HepG2 (cell line): Measurements from ENCODE around the gene NLRX1. TPM values are rescaled to one million over a fixed set of nuclear protein-coding genes. Genes with fewer than 3 reads are reported as not detected.

Source experiments
- ATAC-seq: fragments of 200-7000 bp; cut with Tn5 transposase; 3 replicates; pipeline ENCODE4 v1.9.1; 2020; ENCODE audit warnings: mild to moderate bottlenecking, moderate library complexity
- BruUV-seq: library from RNA; stranded (reverse); fragments of 400-500 nt; replicated peaks from 2 replicates; lab custom pipeline; 2021; lab: Mats Ljungman, UMichigan
- CTCF ChIA-PET: fragments of 300-600 bp; formaldehyde crosslinking; extraction: SDS; loops from one replicate; lab custom pipeline; 2021; ENCODE audit warnings: low total read pairs, inconsistent platforms, low intra/inter-chr PET ratio; lab: Yijun Ruan, JAX
- POLR2A ChIA-PET: fragments of 350-600 bp; sonication (Branson Sonifier 250); formaldehyde crosslinking; loops from one replicate; lab custom pipeline; 2020; ENCODE audit warnings: antibody characterized with exemption, inconsistent platforms; lab: Yijun Ruan, JAX
- DNase-seq: peaks from one replicate; pipeline ENCODE4 v3.0.0-alpha.2; 2015; ENCODE audit warnings: low spot score
- FAIRE-seq: peaks from 3 replicates; lab custom pipeline; 2011; peaks lifted over from hg19 to GRCh38; lab: Jason Lieb, UNC
- H2AFZ ChIP-seq: one replicate; pipeline ENCODE4 v1.6.1; 2011; ENCODE audit warnings: low read length, inconsistent platforms
- H3K27ac ChIP-seq: fragments of 300-600 bp; 3 replicates; pipeline ENCODE4 v1.8.0; 2011; ENCODE audit warnings: mixed run types, mild to moderate bottlenecking, mixed read lengths, low read length, inconsistent platforms; ENCODE audit not compliant: insufficient read depth; ENCODE audit errors: extremely low read length
- H3K27me3 ChIP-seq, 2 experiments: fragments of 200-600 bp in 1 of 2; 2 replicates in 1 of 2; 3 replicates in 1 of 2; pipeline versions ENCODE4 v1.6.0 to v1.8.0; 2011; ENCODE audit warnings: low read length in 2 of 2, mild to moderate bottlenecking in 2 of 2, moderate library complexity in 2 of 2, inconsistent platforms in 1 of 2; ENCODE audit not compliant: insufficient read depth in 2 of 2, control insufficient read depth in 1 of 2
- H3K36me3 ChIP-seq, 2 experiments: fragments of 200-600 bp in 1 of 2; replicated peaks in 1 of 2; 2 replicates in 1 of 2; 3 replicates in 1 of 2; pipeline versions ENCODE4 v1.5.1 to v1.8.0; 2011; ENCODE audit warnings: low read length in 2 of 2, inconsistent platforms in 1 of 2; ENCODE audit not compliant: insufficient read depth in 2 of 2, control insufficient read depth in 1 of 2
- H3K4me1 ChIP-seq: 2 replicates; pipeline ENCODE4 v1.5.1; 2012; ENCODE audit warnings: low read length, inconsistent platforms; ENCODE audit not compliant: insufficient read depth
- H3K4me2 ChIP-seq: 2 replicates; pipeline ENCODE4 v1.6.0; 2011; ENCODE audit warnings: low read depth, low read length, inconsistent platforms
- H3K4me3 ChIP-seq, 3 experiments: fragments of 200-600 bp in 1 of 3; sonication (generic), shearing (Covaris generic) in 1 of 3; replicated peaks in 1 of 3; 2 replicates each; pipeline ENCODE4 v1.5.1; 2011 to 2016; ENCODE audit warnings: low read length in 3 of 3, inconsistent platforms in 2 of 3, low read depth in 2 of 3, mild to moderate bottlenecking in 2 of 3, control low read depth in 1 of 3, mixed read lengths in 1 of 3; ENCODE audit not compliant: insufficient read depth in 1 of 3
- H3K79me2 ChIP-seq: one replicate; pipeline ENCODE4 v1.6.1; 2011; ENCODE audit warnings: low read length, inconsistent platforms; ENCODE audit not compliant: insufficient read depth
- H3K9ac ChIP-seq: 2 replicates; pipeline ENCODE4 v1.6.0; 2011; ENCODE audit warnings: mild to moderate bottlenecking, low read depth, low read length, inconsistent platforms; ENCODE audit not compliant: insufficient read depth
- H3K9me3 ChIP-seq: 2 replicates; pipeline ENCODE4 v1.5.1; 2012; ENCODE audit warnings: mild to moderate bottlenecking, low read length
- H4K20me1 ChIP-seq: 2 replicates; pipeline ENCODE4 v1.6.0; 2011; ENCODE audit warnings: inconsistent platforms, mild to moderate bottlenecking, low read length, moderate library complexity; ENCODE audit not compliant: insufficient read depth
- FOXA3 ChIP-seq: IDR thresholded peaks from 2 replicates; pipeline ENCODE4 v1.6.1; 2016; ENCODE audit warnings: missing genetic modification reagents, missing compliant biosample characterization
- IKZF4 ChIP-seq: sonication (generic); formaldehyde crosslinking; IDR thresholded peaks from 2 replicates; pipeline ENCODE4 v1.5.1; 2020; ENCODE audit warnings: borderline replicate concordance, mild to moderate bottlenecking, low read depth, missing genetic modification reagents; ENCODE audit errors: not compliant biosample characterization
- KDM2A ChIP-seq: sonication (generic); formaldehyde crosslinking; IDR thresholded peaks from 2 replicates; pipeline ENCODE4 v1.4.0; 2020; ENCODE audit warnings: low read depth, missing genetic modification reagents, borderline replicate concordance
- KDM6A ChIP-seq: IDR thresholded peaks from 2 replicates; pipeline ENCODE4 v1.6.1; 2016; ENCODE audit warnings: low read depth
- RFX1 ChIP-seq: fragments of 450-650 bp; IDR thresholded peaks from 2 replicates; pipeline ENCODE4 v1.6.1; 2017
- SNAPC5 ChIP-seq: sonication (generic); formaldehyde crosslinking; IDR thresholded peaks from 2 replicates; pipeline ENCODE4 v1.8.1; 2023; ENCODE audit warnings: mild to moderate bottlenecking, missing genetic modification reagents, borderline replicate concordance
- ZBTB1 ChIP-seq: sonication (generic); formaldehyde crosslinking; IDR thresholded peaks from 2 replicates; pipeline ENCODE4 v1.4.0; 2020; ENCODE audit warnings: missing genetic modification reagents, borderline replicate concordance
- ZEB1 ChIP-seq: IDR thresholded peaks from 2 replicates; pipeline ENCODE4 v1.6.1; 2012; ENCODE audit warnings: mild to moderate bottlenecking, low read depth, inconsistent platforms; ENCODE audit not compliant: insufficient replicate concordance
- ZNF225 ChIP-seq: sonication (generic); formaldehyde crosslinking; IDR thresholded peaks from 2 replicates; pipeline ENCODE4 v1.4.0; 2020; ENCODE audit warnings: mild to moderate bottlenecking, missing genetic modification reagents
- ZNF597 ChIP-seq: sonication (generic); formaldehyde crosslinking; IDR thresholded peaks from 2 replicates; pipeline ENCODE4 v1.5.0; 2020; ENCODE audit warnings: missing genetic modification reagents
- ZNF646 ChIP-seq: sonication (generic); formaldehyde crosslinking; IDR thresholded peaks from 2 replicates; pipeline ENCODE4 v1.9.0; 2021; ENCODE audit warnings: mild to moderate bottlenecking, missing genetic modification reagents
- ZNF788 ChIP-seq: sonication (generic); formaldehyde crosslinking; IDR thresholded peaks from 2 replicates; pipeline ENCODE4 v1.5.0; 2020; ENCODE audit warnings: mild to moderate bottlenecking, missing genetic modification reagents, borderline replicate concordance
- ZSCAN5A ChIP-seq: sonication (generic); formaldehyde crosslinking; IDR thresholded peaks from 2 replicates; pipeline ENCODE4 v1.8.0; 2022; ENCODE audit warnings: mild to moderate bottlenecking, missing genetic modification reagents, borderline replicate concordance
- whole genome bisulfite sequencing: methylation state at CpG from one replicate; pipeline ENCODE4 v1.1.6; 2017; ENCODE audit warnings: low lambda C conversion rate; 5-methylcytosine and 5-hydroxymethylcytosine counted together
- in situ Hi-C: cut with HindIII; loops from 2 replicates; pipeline ENCODE4 v1.10.0; 2017; ENCODE audit warnings: low pct_unique_long_range_greater_than_20kb; ENCODE audit not compliant: extremely low pct_ligation_motif_present
- intact Hi-C: fragments of 100-400 bp; cut with micrococcal nuclease; formaldehyde crosslinking; loops from one replicate; pipeline ENCODE4 v1.10.0; 2022; ENCODE audit not compliant: unreplicated experiment
- polyA plus RNA-seq, 8 experiments: library from polyadenylated mRNA; depleted of rRNA in 3 of 8; stranded (reverse) in 7 of 8; unstranded in 1 of 8; fragments of >200 nt; fragmentation: Illumina TruSeq in 4 of 8; extraction: Trizol in 4 of 8; gene quantifications; 2 replicates each; pipeline versions ENCODE4 v1.2.1 to v1.2.3, GENCODE V29; 2011 to 2016; ENCODE audit warnings: low read depth in 4 of 8, missing spikeins in 1 of 8, mixed read lengths in 1 of 8; ENCODE audit not compliant: insufficient read depth in 1 of 8
- total RNA-seq, 5 experiments: library from RNA; depleted of rRNA; stranded (reverse); fragments of >200 nt; fragmentation: Illumina TruSeq; extraction: Trizol; gene quantifications; 2 replicates each; pipeline ENCODE4 v1.2.3, GENCODE V29; 2016; ENCODE audit warnings: low read depth in 1 of 5
- TF ChIP-seq, protein P1 (sequence below): sonication (generic); formaldehyde crosslinking; IDR thresholded peaks from 2 replicates; pipeline ENCODE4 v1.9.0; 2022; ENCODE audit warnings: missing genetic modification reagents, mild to moderate bottlenecking, borderline replicate concordance

NLRX1 gene
- total and polyA plus RNA-seq, 2 of the 13 experiments (the other 11 are each of a cell fraction or from before 2014, with no cell fraction given), result 8.7 to 11.0 TPM

DNA sequence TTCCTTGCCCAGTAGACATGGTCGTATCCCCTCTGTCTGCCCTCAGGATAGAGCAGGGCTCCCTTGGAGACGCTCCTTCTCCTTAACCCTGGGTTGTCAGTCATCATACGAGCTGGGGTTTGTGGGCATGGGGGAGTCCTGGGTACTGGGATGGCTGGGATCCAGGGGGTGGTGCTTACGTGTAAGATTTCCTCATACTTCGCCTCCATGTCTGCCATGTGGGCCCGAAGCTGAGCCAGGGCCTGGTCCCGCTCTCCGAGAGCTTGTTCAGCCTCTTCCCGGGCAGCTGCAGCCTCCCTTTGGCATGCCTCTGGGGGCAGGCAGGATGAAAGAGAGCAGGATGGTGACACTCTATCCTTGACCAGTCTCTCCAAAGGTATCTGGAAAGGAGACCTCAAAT, 22.0 kb downstream of the NLRX1 start:
- FAIRE-seq, result no peak
- no TSS peak for BruUV-seq
- Histone ChIP-seq H3K9me3 (no peaks in the 10 kb centered on the region), H3K4me2 (no peak overlapping the region), H3K9ac (no peak overlapping the region), H3K4me1 (peaks cover 34% of the 10 kb centered on the region), H3K27me3 (peaks cover 3 to 16% of the 10 kb centered on the region in 2 experiments), H3K36me3 (no peaks in the 10 kb centered on the region), H3K4me3 (no peak overlapping the region), H4K20me1 (no peaks in the 10 kb centered on the region), H3K27ac (no peak overlapping the region), H2AFZ (no peak overlapping the region), H3K79me2 (no peaks in the 10 kb centered on the region)
- ChIA-PET POLR2A (interaction anchor here (1.2 kb wide), 1 partner anchor 22 kb away, joined by 8 read pairs; the partner anchor contains the start of gene NLRX1), CTCF (no interaction called here)
- ATAC-seq, result no peak
- intact Hi-C loops, result no loop called here
- 83% methylated on average over 9 of the region's 9 CpGs for WGBS
- no peak for DNase-seq
- in situ Hi-C loops, result loop anchor here (10.0 kb wide), 1 partner anchor 284 kb away; no protein-coding TSS in a partner anchor
- TF ChIP-seq KDM6A (CRISPR knock-in tag) (no peak), ZSCAN5A (CRISPR knock-in tag) (no peak), ZNF225 (CRISPR knock-in tag) (no peak), ZNF646 (CRISPR knock-in tag) (no peak), SNAPC5 (CRISPR knock-in tag) (no peak), ZNF788 (no peak), ZEB1 (no peak), ZBTB1 (no peak), KDM2A (CRISPR knock-in tag) (no peak), IKZF4 (no peak), FOXA3 (CRISPR knock-in tag) (no peak), RFX1 (no peak), ZNF597 (CRISPR knock-in tag) (no peak)
- TF ChIP-seq, protein P1, sequence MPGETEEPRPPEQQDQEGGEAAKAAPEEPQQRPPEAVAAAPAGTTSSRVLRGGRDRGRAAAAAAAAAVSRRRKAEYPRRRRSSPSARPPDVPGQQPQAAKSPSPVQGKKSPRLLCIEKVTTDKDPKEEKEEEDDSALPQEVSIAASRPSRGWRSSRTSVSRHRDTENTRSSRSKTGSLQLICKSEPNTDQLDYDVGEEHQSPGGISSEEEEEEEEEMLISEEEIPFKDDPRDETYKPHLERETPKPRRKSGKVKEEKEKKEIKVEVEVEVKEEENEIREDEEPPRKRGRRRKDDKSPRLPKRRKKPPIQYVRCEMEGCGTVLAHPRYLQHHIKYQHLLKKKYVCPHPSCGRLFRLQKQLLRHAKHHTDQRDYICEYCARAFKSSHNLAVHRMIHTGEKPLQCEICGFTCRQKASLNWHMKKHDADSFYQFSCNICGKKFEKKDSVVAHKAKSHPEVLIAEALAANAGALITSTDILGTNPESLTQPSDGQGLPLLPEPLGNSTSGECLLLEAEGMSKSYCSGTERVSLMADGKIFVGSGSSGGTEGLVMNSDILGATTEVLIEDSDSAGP, result no peak
